Raji (cell line): ENCODE results near the gene FHIT.

Experiments used
- POLR2A ChIP-seq: IDR thresholded peaks from 2 replicates; pipeline ENCODE4 v1.6.1; 2011; ENCODE audit warnings: low read depth, low read length, control low read depth; ENCODE audit not compliant: insufficient read depth

Gene FHIT

DNA sequence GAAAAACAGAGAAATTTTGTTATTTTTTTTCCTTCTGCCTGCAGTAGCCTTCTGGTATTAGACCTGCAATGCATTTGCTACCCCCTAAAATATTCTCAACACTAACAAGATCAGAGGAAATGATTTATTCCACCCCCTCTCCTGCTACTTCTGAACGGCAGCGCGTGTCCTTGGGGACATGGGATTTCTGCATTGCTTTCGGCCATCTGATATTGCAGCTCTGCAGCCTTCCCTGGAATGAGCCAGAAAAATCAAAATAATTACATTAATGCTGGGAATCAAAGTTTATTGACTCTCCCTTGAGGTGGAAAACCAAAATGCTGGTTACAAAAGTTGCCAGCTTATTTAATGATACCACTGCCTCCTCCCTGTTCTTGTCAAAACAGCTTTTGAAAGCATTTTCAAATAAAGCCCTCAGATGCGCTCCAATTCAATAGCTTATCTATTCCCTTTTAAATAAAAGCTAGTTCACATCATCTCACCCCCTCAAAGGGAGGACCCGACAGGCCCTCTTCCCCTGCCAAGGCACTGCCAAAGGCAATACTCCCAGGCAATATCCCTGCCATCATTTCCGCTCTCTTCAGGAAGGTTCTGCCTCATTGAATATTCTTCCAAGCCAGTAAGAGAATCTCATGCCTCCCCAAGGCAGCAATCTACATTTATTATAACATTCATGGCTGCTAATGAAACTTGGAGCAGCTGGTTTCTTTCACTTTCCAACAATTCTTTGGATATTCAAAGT is 96.6 kb downstream of the FHIT start:
- no peak for TF ChIP-seq POLR2A

GRCh38 chr3:61152071-61152470 is 99.2 kb downstream of the FHIT start:
- TF ChIP-seq POLR2A: no peak

- no peak for TF ChIP-seq POLR2A
Observed at GRCh38 chr3:61149236-61149635, 102.0 kb downstream of the FHIT start.

DNA sequence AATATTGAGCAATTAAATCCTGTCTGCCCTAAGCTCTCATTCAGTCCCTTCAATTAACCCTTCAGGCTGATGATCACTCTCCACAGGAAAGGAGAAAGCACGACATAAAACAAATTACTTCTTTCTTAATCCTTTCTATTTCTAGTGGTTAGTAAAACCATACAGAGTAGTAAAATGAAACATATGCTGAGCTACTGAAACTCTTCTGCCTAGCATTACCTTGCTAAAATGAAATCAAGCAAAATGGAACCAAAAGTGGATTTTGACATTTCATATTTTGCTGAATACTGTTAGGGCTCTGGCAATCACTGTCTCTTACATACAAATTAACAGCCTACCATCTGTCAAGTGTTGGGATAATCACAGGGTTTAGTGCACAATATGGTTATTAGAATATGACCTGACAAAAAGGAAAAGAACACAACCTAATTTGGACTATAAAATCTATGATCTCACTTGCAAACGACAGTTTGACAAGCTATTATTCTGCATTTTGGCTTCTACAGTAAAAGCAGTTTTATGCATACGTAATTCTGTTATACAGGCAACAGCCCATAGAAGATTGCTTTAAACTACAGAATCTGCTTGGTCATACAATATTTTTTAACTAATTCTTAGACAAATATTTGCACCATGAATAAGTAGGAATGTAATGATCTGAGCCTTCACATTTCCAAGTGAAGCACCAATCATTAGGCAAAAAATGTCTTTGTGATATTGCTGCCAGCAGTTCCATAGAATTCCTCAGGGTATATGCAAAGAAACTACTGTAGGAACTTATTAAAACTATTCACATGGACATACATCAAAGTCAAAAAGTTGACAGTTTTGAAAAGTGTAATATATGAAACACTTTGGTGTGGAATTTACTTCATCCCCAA is 105.0 kb downstream of the FHIT start:
- TF ChIP-seq POLR2A: no peak

DNA sequence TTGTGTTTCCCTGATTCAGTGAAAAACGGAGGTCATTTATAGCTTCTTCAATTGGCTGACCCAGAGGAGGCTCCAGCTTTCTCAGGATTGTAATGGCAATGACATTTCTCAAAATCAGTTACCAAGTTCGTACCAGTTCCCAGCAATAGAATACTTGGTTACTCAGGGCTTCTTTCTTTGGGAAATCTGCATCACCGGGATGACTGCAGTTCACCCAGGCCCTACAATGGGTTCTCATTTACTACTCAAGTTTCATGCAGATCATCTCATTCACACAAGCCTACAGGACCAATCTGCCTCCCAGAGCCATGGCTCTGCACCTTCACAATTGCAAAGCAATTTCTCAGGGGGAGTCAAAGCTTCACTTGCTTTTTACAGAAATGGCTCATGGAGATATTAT is 109.6 kb downstream of the FHIT start:
- TF ChIP-seq POLR2A: no peak

- no peak for TF ChIP-seq POLR2A
Observed at GRCh38 chr3:61141227-61141626, 110.0 kb downstream of the FHIT start.

GRCh38 chr3:61139686-61140085 is 111.6 kb downstream of the FHIT start:
- no peak for TF ChIP-seq POLR2A

DNA sequence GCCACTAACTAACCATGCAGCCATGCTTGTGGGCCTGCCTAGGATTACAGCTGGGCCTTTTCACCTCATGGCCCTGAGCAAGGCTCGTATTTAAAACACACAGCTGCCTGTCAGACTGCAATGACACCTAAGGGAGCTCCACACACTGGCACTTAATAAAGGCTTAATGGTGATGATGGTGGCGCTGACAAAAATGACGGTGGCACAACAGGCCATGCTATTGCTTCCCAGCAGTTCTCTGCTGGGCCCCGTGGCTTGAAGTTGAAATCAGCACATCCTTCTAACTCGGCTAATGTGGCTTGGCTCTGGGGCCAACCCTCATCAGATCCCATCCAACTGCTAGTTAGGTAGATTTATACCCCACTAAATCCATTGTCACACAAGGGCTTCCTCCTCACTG is 112.9 kb downstream of the FHIT start:
- TF ChIP-seq POLR2A: no peak

GRCh38 chr3:61136191-61136590 is 115.1 kb downstream of the FHIT start:
- no peak for TF ChIP-seq POLR2A

GRCh38 chr3:61134532-61134931 is 116.7 kb downstream of the FHIT start:
- TF ChIP-seq POLR2A: no peak

GRCh38 chr3:61132062-61132461 is 119.2 kb downstream of the FHIT start:
- TF ChIP-seq POLR2A: no peak

DNA sequence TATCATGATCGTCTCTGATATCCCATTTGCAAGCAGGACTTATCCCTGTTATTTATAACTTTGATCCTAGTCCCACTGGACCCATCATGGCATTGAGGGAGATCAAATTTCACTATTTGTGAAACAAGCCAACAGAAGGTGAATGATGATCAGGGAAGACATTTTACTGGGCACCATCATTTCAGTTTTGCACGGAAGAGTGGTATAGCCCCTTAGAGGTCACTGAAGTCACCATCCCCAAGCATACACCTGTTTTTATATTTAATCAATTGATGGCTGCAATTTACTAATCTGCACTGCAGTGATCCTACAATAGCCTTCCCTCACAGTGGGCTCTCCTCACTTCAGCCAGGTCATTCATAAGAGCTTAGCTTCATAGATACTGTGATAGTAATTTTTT is 132.4 kb downstream of the FHIT start:
- no peak for TF ChIP-seq POLR2A

- TF ChIP-seq POLR2A: no peak
Observed at GRCh38 chr3:61117045-61117898, 134.0 kb downstream of the FHIT start.

- TF ChIP-seq POLR2A: no peak
Observed at GRCh38 chr3:61114316-61114953, 136.8 kb downstream of the FHIT start.

- no peak for TF ChIP-seq POLR2A
Observed at GRCh38 chr3:61111825-61112224, 139.4 kb downstream of the FHIT start.
